CD4-positive, alpha-beta T cell treated with Interleukin-6 at 100 ng/mL for 8 hours (primary cell): ENCODE measurements around the gene TMEM140.
A peak's percentile ranks its signal among the peaks of the same experiment; 100 is the strongest.
"Not testable (repeated sequence)": the region's sequence is repeated elsewhere in the genome, so short reads cannot be mapped to it uniquely, and the experiment has no call there.

ENCODE experiments used
- DNase-seq: peaks from one replicate; pipeline ENCODE4 v3.0.0-alpha.2; 2020; ENCODE audit warnings: mixed read lengths, low spot score

TMEM140 gene

DNA sequence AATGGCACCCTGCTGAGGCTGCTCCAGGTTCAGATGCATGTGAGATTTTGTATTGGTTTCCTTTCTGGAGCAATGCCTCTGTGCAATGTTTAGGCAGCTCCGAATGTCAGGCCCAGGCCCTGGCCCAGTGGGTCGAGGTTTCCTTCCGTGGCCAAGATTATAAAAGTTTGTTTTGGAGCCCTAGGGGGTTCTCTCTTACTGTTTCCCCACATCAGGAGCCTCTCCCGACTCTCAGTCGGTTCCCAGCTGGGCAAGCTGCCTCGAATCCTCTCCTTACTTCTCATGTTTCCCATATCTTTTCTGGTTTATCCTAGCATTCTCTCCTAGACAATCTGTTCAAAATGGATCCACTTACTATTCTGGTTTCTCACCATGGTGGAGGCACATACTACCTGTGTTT, 11.0 kb downstream of the TMEM140 start:
- no peak for DNase-seq

DNA sequence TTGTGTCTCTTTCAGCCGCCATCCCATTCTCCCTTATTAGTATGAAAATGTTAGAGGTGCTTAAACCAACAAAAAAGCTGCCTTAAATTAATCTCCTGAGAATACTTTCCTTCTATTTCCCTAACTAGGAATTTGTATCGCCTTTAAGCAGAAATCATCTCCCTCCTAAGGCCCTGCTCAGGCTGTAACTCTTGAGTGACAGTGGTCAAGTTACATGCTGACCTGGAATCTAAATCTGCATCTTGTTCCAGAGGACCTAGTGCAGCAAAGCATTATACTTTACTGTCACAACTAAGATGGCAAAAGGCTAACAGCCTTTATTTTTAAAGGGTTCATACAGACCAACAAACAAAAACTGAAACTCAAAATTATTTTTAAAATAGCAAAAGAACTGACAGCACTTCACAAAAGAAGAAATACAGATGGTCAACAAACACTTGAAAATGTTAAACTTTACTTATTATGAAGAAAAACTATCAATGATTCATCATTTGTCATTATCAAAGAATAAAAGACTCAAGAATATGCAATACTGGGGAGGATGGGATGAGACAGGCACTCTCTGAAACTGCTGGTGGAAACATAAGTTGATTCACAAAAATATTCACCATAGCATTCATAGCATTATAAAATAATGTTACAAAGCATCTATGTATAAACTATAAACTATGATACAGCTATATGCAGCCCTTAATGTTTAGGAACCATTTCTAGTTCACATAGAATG, 11.7 kb downstream of the TMEM140 start:
- DNase-seq = no peak

GRCh38 chr7:135160098-135160857, 12.4 kb downstream of the TMEM140 start:
- DNase-seq = no peak

DNA sequence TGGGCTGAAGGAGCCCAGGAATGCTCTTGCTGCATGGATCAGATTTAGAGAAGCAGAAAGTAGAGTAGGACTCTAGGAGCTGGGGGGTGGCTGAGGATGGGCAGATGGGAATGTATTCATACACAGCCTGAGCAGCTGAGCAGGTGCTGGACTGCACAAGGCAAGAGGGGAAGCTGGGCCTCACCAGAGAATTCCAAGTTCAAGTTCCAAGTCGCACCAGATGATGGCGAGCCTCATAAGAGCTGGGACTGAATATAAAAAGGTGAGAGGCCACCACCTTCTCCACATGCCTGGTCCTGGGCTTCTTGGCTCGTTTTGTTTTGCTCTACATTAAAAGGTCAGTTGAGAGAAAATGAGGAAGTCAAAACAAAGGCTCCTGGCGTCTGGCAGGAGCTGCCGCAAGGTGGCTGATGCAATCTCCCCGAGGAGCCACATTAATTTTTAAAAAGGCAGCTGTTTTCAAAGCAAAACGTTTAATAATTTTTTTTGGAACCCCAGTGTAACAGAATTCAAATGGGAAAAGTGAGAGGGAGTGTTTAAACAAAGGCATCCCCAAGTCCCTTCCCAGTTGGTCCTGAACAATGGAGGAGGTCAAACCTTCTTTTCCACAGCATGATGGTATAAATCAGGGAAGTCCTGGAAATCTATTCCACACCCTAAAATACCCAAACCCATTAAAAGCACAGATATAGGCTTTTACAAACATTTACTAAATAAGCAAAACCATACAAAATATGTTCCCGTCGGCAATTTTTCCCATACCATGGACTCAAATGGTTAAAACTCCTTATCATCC, 13.2 kb downstream of the TMEM140 start:
- no peak for DNase-seq

DNA sequence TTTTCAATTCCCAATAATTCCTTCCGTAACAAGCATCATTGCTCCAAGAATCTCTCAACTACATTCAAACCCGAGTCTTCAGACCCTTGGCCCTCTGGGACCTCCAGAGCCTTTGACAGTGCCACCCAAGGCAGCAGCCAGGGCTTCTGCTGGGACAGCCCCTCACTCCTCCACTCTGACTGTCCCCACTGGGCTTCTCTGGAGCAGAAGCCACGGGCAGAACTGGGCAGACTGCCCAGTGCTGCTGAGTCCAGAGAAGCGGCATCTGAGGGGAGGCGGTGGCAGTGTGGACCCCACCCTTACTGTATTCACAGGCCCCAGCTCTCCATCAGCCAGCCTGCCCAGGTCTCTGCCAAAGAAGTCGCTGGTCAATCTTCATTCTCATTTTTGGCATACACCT, 13.8 kb downstream of the TMEM140 start:
- DNase-seq = no peak

DNA sequence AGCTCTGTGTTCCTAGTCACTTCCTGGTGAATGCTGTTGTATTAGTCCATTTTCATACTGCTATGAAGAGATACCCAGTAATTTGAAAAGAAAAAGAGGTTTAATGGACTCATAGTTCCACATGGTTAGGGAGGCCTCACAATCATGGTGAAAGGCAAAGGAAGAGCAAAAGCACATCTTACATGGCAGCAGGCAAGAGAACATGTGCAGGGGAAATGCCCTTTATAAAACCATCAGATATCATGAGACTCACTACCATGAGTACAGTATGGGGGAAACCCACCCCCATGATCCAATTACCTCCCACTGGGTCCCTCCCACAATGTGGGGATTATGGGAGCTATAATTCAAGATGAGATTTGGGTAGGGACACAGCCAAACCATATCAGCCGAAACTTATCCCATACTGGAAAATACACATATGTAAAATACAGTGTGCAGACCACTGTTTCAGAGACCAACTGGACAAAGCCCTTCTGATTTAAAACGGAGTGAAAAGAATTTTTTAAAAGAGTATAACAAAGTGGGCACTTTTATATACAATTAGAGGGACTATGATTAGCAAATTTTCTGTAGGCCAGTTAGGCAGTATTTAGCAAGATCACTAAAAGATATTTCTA, 14.6 kb downstream of the TMEM140 start:
- no peak for DNase-seq

DNA sequence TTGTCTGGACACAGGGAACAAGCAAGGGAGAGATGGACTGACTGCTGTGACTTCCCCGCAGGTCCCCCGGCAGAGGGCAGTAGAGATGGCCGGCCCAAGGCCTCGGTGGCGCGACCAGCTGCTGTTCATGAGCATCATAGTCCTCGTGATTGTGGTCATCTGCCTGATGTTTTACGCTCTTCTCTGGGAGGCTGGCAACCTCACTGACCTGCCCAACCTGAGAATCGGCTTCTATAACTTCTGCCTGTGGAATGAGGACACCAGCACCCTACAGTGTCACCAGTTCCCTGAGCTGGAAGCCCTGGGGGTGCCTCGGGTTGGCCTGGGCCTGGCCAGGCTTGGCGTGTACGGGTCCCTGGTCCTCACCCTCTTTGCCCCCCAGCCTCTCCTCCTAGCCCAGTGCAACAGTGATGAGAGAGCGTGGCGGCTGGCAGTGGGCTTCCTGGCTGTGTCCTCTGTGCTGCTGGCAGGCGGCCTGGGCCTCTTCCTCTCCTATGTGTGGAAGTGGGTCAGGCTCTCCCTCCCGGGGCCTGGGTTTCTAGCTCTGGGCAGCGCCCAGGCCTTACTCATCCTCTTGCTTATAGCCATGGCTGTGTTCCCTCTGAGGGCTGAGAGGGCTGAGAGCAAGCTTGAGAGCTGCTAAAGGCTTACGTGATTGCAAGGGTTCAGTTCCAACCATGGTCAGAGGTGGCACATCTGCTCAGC, 16.6 kb downstream of the TMEM140 start:
- DNase-seq = no peak

DNA sequence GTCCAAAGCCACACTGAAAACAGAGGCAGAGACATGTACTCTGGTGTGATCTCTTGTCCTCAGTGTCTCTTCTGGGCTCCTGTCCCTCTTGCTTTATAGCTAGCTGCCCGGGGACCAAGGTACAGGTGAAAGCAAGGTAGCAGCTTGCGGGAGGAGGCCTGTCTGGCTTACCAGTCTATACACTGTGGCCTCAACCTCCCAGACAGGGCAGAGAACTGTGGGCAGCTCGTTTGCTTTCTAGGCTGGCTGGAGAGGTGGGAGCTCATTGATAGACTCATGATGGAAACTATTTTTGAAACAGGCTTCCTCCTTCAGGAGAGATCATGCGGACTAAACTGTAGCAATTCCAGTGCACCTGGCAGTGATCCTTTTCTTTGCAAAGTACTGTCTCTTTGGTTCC, 18.0 kb downstream of the TMEM140 start:
- no peak for DNase-seq

- DNase-seq = no peak
These were observed 18.6 kb downstream of the TMEM140 start for GRCh38 chr7:135166338-135166990.

GRCh38 chr7:135167365-135167917, 19.6 kb downstream of the TMEM140 start:
- no peak for DNase-seq

DNA sequence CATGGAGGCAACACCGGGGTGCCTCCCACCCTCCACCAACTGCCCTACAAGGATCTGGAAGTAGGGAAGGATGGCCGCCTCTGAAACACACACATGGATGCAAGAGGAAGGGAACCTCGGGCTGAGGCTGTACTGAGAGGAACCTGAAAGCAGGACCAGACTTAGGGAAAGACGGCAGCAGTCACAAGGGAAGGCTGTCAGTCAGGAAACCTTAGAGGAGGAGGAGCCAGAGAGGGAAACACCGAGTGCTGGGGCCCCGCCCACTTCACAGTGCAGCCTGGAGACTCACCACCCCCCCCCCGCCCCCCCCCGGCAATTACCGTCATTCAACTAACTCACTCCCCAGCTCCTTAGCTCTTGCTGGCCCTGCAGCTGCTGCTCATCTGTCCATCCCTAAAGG, 20.1 kb downstream of the TMEM140 start:
- peak; percentile 29 for DNase-seq

- no peak for DNase-seq
These were observed 20.7 kb downstream of the TMEM140 start for GRCh38 chr7:135168489-135169140.

DNA sequence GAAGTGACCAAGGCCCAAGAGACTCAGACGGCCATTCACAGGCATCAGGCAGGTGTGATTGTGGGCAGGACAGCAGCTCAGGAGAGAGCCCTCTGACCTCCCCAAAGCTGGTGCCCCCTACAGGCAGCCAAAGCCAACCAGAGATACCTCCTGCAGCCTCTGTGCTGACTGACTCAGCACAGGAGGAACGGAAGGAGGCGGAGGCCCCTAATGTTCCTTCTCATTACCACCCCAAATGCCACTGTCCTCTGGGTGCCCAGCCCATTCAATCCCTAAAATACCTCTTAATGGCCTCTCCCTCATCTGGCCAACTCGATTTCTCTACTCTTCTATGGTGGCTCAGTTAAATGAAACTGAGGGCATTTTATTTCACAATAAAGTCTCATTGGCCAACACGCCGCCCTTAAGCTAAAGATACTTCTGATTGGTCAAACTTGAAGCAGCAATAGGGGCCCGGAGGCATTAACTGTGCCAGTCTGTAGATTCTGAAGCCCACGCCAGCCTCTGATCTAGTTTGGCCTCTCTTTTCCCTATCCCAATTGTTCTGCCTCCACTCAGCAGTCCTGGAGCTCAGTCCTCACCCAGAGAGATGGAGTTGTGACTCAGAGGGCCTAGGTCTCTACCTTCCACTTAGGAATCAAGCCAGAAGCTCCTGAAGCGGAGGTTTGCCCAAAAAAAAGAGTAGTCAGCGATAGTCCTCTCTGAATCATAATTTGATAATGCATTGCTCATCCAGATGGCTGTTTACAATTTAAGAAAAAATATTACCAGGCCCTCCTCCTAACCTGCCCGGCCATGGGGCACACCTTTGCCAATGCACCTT, 21.5 kb downstream of the TMEM140 start:
- DNase-seq = peak; percentile 67

DNA sequence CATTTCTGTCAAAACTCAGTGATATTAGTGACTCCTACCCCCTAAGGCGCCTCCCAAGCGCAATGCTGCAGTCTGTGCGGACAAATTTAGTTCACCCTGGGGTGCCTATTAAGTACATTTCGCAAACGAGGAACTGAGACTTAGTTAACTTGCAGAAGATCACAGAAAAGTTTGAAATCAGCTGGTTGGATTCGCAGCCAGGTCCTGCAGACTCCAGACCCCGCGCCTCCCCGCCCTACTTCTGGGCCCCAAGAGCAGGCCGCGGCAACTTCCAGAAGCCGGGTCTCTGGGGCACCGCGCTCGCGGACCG, 22.0 kb downstream of the TMEM140 start:
- no peak for DNase-seq

- peak; percentile 88 for DNase-seq
These were observed 22.6 kb downstream of the TMEM140 start, which contains the start of gene CYREN for GRCh38 chr7:135170274-135170997. Gene CYREN, minus strand, starts transcription at chr7:135170707. Its CDS starts 1,785 bp downstream, at chr7:135168922.

GRCh38 chr7:135170998-135171481, 23.2 kb downstream of the TMEM140 start:
- not testable (repeated sequence) for DNase-seq

GRCh38 chr7:135171581-135172291, 23.9 kb downstream of the TMEM140 start:
- DNase-seq = not testable (repeated sequence)

GRCh38 chr7:135173916-135174315, 26.0 kb downstream of the TMEM140 start:
- not testable (repeated sequence) for DNase-seq
